CD4-positive, alpha-beta T cell (primary cell): ENCODE results near the gene BANF2. TPM values are rescaled to one million over a fixed set of nuclear protein-coding genes. Genes with fewer than 3 reads are reported as not detected.

ENCODE experiments used
- ATAC-seq: fragments of 200-7000 bp; cut with Tn5 transposase; one replicate; pipeline ENCODE4 v1.10.0; 2022; ENCODE audit warnings: mild to moderate bottlenecking; ENCODE audit not compliant: poor library complexity
- CTCF ChIA-PET: fragments of 350-600 bp; sonication (Branson Sonifier 250); formaldehyde crosslinking; loops from one replicate; lab custom pipeline; 2021; ENCODE audit warnings: antibody characterized with exemption, inconsistent platforms; lab: Charles Lee
- POLR2A ChIA-PET: fragments of 350-600 bp; sonication (Branson Sonifier 250); formaldehyde crosslinking; loops from one replicate; lab custom pipeline; 2021; ENCODE audit warnings: antibody characterized with exemption, inconsistent platforms; lab: Charles Lee
- DNase-seq, 14 experiments: peaks; one replicate each; pipeline ENCODE4 v3.0.0-alpha.2; 2013 to 2020; ENCODE audit warnings: mixed read lengths in 2 of 14
- H3K27ac ChIP-seq, 2 donors: one replicate each; pipeline versions ENCODE4 v1.5.1 to v1.7.0; 2013; ENCODE audit warnings: low read length in 2 of 2, low read depth in 1 of 2, mild to moderate bottlenecking in 1 of 2
- H3K27me3 ChIP-seq, 2 experiments: 1 replicate in 1 of 2; 2 replicates in 1 of 2; pipeline versions ENCODE4 v1.6.1 to v1.7.0; 2013; ENCODE audit warnings: low read length in 2 of 2, control low read depth in 1 of 2, mild to moderate bottlenecking in 1 of 2, moderate library complexity in 1 of 2; ENCODE audit not compliant: insufficient read depth in 2 of 2, control insufficient read depth in 1 of 2
- H3K36me3 ChIP-seq: one replicate; pipeline ENCODE4 v1.6.1; 2013; ENCODE audit warnings: low read length, control low read depth; ENCODE audit not compliant: insufficient read depth
- H3K4me1 ChIP-seq: one replicate; pipeline ENCODE4 v1.6.1; 2013; ENCODE audit warnings: low read length, control low read depth; ENCODE audit not compliant: insufficient read depth
- H3K4me3 ChIP-seq: one replicate; pipeline ENCODE4 v1.5.1; 2013; ENCODE audit warnings: mild to moderate bottlenecking, low read length, moderate library complexity
- H3K9me3 ChIP-seq, 2 experiments: 1 replicate in 1 of 2; 2 replicates in 1 of 2; pipeline versions ENCODE4 v1.6.1 to v1.7.0; 2013; ENCODE audit warnings: low read length in 2 of 2, mild to moderate bottlenecking in 2 of 2, control low read depth in 1 of 2, moderate library complexity in 1 of 2; ENCODE audit not compliant: control insufficient read depth in 1 of 2, insufficient read depth in 1 of 2
- H3K27ac Mint-ChIP-seq: one replicate; pipeline ENCODE4 v1.8.0; 2020; ENCODE audit warnings: mixed read lengths
- H3K27me3 Mint-ChIP-seq: one replicate; pipeline ENCODE4 v1.8.0; 2021; ENCODE audit warnings: mixed read lengths
- H3K36me3 Mint-ChIP-seq: one replicate; pipeline ENCODE4 v1.8.0; 2021; ENCODE audit warnings: low read depth, mixed read lengths
- H3K4me1 Mint-ChIP-seq: one replicate; pipeline ENCODE4 v1.8.0; 2021; ENCODE audit warnings: low read depth, mixed read lengths
- H3K4me3 Mint-ChIP-seq: one replicate; pipeline ENCODE4 v1.8.0; 2020; ENCODE audit warnings: mild to moderate bottlenecking, mixed read lengths
- H3K9me3 Mint-ChIP-seq: one replicate; pipeline ENCODE4 v1.8.0; 2020; ENCODE audit warnings: mixed read lengths
- intact Hi-C, 2 experiments: fragments of 100-400 bp; cut with DNase I in 1 of 2; cut with micrococcal nuclease in 1 of 2; formaldehyde crosslinking; loops; one replicate each; pipeline versions ENCODE4 v1.15.1 to v1.9.0; 2023 to 2025; cut with DNase I, micrococcal nuclease
- total RNA-seq, 174 experiments: library from RNA in 2 of 174; stranded (reverse) in 2 of 174; gene quantifications; one replicate each; pipeline ENCODE4 v1.2.3 and lab custom pipeline; 2021 to 2026
- TF ChIP-seq, protein P1 (sequence below): fragments of 200-600 bp; IDR thresholded peaks from one replicate; pipeline ENCODE4 v1.8.0; 2022; ENCODE audit warnings: antibody characterized with exemption, mild to moderate bottlenecking

BANF2 gene
- total RNA-seq, 2 experiments from 2014 or later: not detected

DNA sequence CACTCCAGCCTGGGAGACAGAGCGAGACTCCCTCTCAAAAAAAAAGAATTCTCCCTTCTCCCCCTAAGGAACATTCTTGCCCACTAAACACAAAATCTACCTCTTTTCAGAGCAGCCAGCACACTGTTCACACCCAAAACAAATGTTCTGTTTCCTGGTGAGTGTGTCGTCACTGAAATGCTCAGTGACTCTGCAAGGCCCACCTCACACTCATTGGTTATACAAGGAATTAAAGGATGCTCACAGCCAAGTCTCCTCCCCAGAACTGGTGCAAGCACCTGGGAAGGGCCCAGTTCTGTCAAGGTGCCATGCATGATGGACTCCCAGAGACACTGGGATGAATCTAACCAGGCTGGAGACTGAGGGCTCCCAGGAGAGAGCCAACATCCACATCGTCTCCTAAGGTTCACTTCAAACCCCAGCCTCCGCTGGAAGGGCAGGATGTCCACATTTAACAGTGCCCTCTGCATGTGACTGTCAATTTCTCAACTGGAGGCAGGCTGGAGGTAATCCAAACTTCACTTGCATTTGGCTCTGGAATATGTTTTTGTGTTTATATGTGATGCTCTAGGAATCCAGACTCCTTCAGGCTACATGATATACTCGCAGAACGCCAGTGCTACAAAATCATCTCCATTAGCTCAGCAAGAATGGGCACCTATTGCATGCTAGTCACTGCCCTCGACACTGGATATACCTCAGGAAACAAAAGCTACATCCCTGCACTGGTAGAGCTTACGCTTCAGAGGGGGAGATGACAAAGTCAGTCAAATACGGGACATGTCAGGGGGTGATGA lies 24.8 kb upstream of the BANF2 start:
- H3K36me3 ChIP-seq: no peaks in the 10 kb centered on the region
- Mint-ChIP-seq H3K9me3 (no peaks in the 10 kb centered on the region), H3K27ac (no peak overlapping the region), H3K36me3 (peaks cover 29% of the 10 kb centered on the region), H3K4me3 (no peak overlapping the region), H3K27me3 (no peaks in the 10 kb centered on the region), H3K4me1 (peaks cover 7% of the 10 kb centered on the region)
- DNase-seq (no peak), ATAC-seq (no peak)
- no peaks in the 10 kb centered on the region for H3K27me3 ChIP-seq
- H3K4me3 ChIP-seq: no peak overlapping the region
- peaks cover 3% of the 10 kb centered on the region for H3K4me1 ChIP-seq
- CTCF ChIA-PET: interaction anchor here (0.5 kb wide), 1 partner anchor 204 kb away, joined by 3 read pairs; no protein-coding TSS in a partner anchor
- no peaks in the 10 kb centered on the region for H3K9me3 ChIP-seq
- intact Hi-C loops: no loop called here
- POLR2A ChIA-PET: no interaction called here
- no peak overlapping the region for H3K27ac ChIP-seq
- TF ChIP-seq, protein P1, sequence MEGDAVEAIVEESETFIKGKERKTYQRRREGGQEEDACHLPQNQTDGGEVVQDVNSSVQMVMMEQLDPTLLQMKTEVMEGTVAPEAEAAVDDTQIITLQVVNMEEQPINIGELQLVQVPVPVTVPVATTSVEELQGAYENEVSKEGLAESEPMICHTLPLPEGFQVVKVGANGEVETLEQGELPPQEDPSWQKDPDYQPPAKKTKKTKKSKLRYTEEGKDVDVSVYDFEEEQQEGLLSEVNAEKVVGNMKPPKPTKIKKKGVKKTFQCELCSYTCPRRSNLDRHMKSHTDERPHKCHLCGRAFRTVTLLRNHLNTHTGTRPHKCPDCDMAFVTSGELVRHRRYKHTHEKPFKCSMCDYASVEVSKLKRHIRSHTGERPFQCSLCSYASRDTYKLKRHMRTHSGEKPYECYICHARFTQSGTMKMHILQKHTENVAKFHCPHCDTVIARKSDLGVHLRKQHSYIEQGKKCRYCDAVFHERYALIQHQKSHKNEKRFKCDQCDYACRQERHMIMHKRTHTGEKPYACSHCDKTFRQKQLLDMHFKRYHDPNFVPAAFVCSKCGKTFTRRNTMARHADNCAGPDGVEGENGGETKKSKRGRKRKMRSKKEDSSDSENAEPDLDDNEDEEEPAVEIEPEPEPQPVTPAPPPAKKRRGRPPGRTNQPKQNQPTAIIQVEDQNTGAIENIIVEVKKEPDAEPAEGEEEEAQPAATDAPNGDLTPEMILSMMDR: no peak

GRCh38 chr20:17675519-17676377 lies 24.0 kb upstream of the BANF2 start:
- ATAC-seq: no peak
- Histone ChIP-seq H3K9me3 (no peaks in the 10 kb centered on the region), H3K4me1 (peaks cover 11% of the 10 kb centered on the region), H3K27ac (no peak overlapping the region), H3K36me3 (no peaks in the 10 kb centered on the region), H3K4me3 (no peak overlapping the region), H3K27me3 (no peaks in the 10 kb centered on the region)
- ChIA-PET CTCF (interaction anchor here (0.5 kb wide), 1 partner anchor 205 kb away, joined by 3 read pairs; no protein-coding TSS in a partner anchor), POLR2A (no interaction called here)
- intact Hi-C loops: no loop called here
- DNase-seq: no peak
- no peak overlapping the region for H3K27ac Mint-ChIP-seq
- H3K9me3 Mint-ChIP-seq: no peaks in the 10 kb centered on the region
- H3K27me3 Mint-ChIP-seq: no peaks in the 10 kb centered on the region
- no peak overlapping the region for H3K4me3 Mint-ChIP-seq
- TF ChIP-seq, protein P1: no peak
- peaks cover 15% of the 10 kb centered on the region for H3K4me1 Mint-ChIP-seq
- H3K36me3 Mint-ChIP-seq: peaks cover 38% of the 10 kb centered on the region

GRCh38 chr20:17676378-17676759 lies 23.4 kb upstream of the BANF2 start:
- H3K36me3 Mint-ChIP-seq: peaks cover 38% of the 10 kb centered on the region
- no peak overlapping the region for H3K27ac ChIP-seq
- H3K36me3 ChIP-seq: no peaks in the 10 kb centered on the region
- DNase-seq: no peak
- ChIA-PET POLR2A (no interaction called here), CTCF (no interaction called here)
- peaks cover 13% of the 10 kb centered on the region for H3K4me1 ChIP-seq
- no peaks in the 10 kb centered on the region for H3K27me3 ChIP-seq
- H3K4me3 ChIP-seq: no peak overlapping the region
- no peaks in the 10 kb centered on the region for H3K9me3 Mint-ChIP-seq
- H3K4me3 Mint-ChIP-seq: no peak overlapping the region
- no peaks in the 10 kb centered on the region for H3K27me3 Mint-ChIP-seq
- no peaks in the 10 kb centered on the region for H3K9me3 ChIP-seq
- H3K4me1 Mint-ChIP-seq: peaks cover 15% of the 10 kb centered on the region
- ATAC-seq: no peak
- no peak overlapping the region for H3K27ac Mint-ChIP-seq
- intact Hi-C loops: no loop called here
- TF ChIP-seq, protein P1: no peak
